RWPE1 (cell line): ENCODE results near the gene RPL26.

ENCODE experiments used
- CTCF ChIA-PET: fragments of 350-600 bp; sonication (Branson Sonifier 250); formaldehyde crosslinking; extraction: SDS; loops from one replicate; lab custom pipeline; 2021; lab: Yijun Ruan, JAX
- POLR2A ChIA-PET: fragments of 400-600 bp; formaldehyde crosslinking; extraction: SDS; loops from one replicate; lab custom pipeline; 2020; ENCODE audit warnings: antibody characterized with exemption; ENCODE audit not compliant: low non-redundant PET; lab: Yijun Ruan, JAX
- DNase-seq: peaks from one replicate; pipeline ENCODE4 v3.0.0; 2012; ENCODE audit warnings: low spot score
- H3K27ac ChIP-seq: fragments of 450-650 bp; 2 replicates; pipeline ENCODE4 v1.5.1; 2017
- CTCF ChIP-seq: fragments of 450-650 bp; conservative IDR thresholded peaks from 2 replicates; pipeline ENCODE4 v1.5.1; 2017; ENCODE audit warnings: low read depth, mild to moderate bottlenecking

Gene RPL26

DNA sequence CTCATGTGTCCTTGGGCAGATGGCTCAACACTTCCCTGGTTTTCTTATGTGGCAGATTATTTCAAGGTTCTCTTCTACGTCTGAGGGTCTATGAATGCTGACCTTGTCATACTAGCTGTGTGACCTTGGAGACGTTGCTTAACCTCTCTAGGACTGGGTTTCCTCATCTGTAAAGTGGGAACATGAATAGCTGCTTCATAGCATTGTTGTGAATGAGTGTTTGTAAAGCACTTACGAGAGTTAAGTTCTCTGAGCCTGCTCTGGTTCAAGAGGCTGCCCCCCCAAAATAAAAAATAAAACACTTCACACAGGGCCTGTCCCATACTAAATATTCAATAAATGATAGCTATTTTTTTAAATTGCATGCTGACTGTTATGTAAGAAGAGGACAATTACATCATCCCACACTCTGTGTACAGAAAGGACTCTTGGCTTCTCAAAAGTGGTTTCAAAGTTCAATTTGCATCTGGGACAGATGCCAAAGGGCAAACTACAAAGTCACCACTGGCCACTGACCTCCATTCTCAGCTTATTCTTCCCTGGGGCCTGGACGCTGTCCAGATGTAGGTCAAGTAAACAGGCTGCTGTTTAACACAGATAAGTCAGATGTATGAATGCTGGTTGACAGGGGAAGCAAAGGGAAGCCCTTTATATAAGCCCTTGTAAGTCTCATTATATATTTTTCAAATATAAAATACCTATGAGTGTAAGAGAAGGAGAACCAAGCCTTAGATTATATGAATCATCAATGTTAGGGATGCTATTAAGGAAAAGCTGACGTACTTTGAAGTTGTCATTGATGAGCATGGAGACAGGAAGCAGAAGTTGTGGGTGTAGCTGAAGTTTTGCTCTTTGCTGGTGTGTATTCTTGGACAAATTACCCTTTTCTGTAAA lies 37.3 kb upstream of the RPL26 start:
- no peak overlapping the region for H3K27ac ChIP-seq
- POLR2A ChIA-PET: no interaction called here
- CTCF ChIA-PET: interaction anchor here (0.7 kb wide), 1 partner anchor 10 kb away, joined by 3 read pairs; no protein-coding TSS in a partner anchor
- DNase-seq: no peak
- no peak for TF ChIP-seq CTCF

- H3K27ac ChIP-seq: no peak overlapping the region
- no peak for DNase-seq
- TF ChIP-seq CTCF: no peak
- CTCF ChIA-PET: no interaction called here
- POLR2A ChIA-PET: no interaction called here
These were observed 36.3 kb upstream of the RPL26 start for GRCh38 chr17:8419305-8419704.

DNA sequence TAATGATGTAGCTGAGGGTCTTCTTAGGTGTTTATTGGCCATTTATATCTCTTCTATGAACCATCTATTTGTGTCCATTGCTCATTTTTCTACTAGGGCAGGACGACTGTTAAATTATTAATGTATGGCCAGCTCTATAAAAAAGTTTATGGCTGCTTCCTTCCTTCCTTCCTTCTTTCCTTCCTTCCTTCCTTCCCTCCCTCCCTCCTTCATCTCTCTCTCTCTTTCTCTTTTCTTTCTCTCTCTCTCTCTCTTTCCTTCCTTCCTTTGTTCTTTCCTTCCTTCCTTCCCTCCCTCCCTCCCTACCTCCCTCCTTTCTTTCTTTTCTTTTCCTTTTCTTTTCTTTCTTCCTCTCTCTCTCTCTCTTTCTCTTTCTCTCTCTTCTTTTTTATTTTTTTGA lies 35.5 kb upstream of the RPL26 start:
- CTCF ChIA-PET: no interaction called here

DNA sequence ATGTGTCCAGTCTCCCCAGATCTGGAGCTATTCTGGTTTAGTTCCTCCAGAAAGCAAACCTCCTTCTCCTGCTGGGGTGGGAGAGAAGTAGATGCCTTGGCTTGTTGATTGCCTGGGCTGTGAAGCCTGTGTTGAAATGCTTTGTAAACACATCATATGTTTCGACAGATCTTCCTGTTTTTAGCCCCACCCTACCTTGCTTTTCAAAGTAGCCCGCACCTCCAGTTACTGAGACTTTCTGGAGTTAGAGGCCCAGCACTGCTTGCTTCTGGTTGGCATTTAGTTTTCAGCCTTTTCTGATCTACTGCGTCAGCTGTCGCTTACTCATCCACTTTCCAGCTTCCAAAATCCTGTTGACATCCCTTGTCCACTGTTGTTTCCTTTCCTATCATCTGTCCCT lies 34.8 kb upstream of the RPL26 start:
- no peak for DNase-seq
- no peak for TF ChIP-seq CTCF
- ChIA-PET CTCF (no interaction called here), POLR2A (interaction anchor here (0.8 kb wide), 1 partner anchor 17 kb away, joined by 3 read pairs; the partner anchor contains the start of gene NDEL1)
- no peak overlapping the region for H3K27ac ChIP-seq

More for the DNA sequence above, 35.5 kb upstream of the RPL26 start:
- TF ChIP-seq CTCF: no peak
- no peak for DNase-seq
- no peak overlapping the region for H3K27ac ChIP-seq
- POLR2A ChIA-PET: interaction anchor here (0.8 kb wide), 1 partner anchor 17 kb away, joined by 3 read pairs; the partner anchor contains the start of gene NDEL1

DNA sequence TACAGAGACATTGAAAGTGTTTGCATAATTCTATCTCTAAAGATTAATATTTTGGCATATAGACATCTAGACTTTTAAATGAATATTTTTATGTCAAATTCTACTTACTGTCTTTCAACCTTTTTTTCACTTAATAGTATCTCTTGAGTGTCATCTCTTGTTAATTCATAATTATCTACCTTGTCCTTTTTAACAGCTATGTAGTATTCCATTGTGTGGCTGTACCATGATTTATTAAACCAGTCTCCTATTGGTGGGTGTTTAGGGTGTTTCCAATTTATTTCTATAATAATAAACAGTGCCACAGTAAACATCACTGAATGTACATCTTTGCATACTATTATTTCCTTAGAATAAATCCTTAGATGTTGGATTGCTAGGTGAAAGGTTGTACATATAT lies 30.9 kb upstream of the RPL26 start:
- TF ChIP-seq CTCF: no peak
- no peak overlapping the region for H3K27ac ChIP-seq
- CTCF ChIA-PET: no interaction called here
- DNase-seq: no peak
- POLR2A ChIA-PET: no interaction called here

DNA sequence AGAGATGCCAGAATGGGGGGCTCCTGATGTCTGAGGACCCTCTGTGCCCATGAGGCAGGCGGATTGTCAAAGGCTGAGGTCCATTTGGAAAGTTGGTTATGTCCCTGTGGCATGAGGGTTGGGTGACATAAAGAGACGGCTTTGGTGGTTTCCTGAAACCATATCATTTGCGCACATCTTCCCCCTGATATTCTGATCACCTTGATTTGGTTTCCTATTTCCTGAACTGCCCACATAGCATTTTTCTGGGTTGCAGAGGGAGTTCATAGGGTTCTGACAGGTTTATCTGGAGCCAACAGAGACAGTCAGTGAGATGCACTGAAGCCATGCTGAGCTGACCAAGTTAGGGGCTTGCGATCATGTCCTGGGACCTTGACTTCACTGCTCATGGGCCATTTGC lies 30.3 kb upstream of the RPL26 start:
- no peak for TF ChIP-seq CTCF
- POLR2A ChIA-PET: interaction anchor here (0.6 kb wide), 1 partner anchor 19 kb away, joined by 3 read pairs; no protein-coding TSS in a partner anchor
- no peak for DNase-seq
- CTCF ChIA-PET: no interaction called here
- H3K27ac ChIP-seq: no peak overlapping the region
